HG03175 (cell line): ENCODE measurements around the gene ST3GAL3.

Source experiments
- ATAC-seq: cut with Tn5 transposase; IDR thresholded peaks from one replicate; pipeline ENCODE4 v1.9.1; 2021; ENCODE audit warnings: mild to moderate bottlenecking, moderate library complexity; ENCODE audit not compliant: unreplicated experiment

Gene ST3GAL3

DNA sequence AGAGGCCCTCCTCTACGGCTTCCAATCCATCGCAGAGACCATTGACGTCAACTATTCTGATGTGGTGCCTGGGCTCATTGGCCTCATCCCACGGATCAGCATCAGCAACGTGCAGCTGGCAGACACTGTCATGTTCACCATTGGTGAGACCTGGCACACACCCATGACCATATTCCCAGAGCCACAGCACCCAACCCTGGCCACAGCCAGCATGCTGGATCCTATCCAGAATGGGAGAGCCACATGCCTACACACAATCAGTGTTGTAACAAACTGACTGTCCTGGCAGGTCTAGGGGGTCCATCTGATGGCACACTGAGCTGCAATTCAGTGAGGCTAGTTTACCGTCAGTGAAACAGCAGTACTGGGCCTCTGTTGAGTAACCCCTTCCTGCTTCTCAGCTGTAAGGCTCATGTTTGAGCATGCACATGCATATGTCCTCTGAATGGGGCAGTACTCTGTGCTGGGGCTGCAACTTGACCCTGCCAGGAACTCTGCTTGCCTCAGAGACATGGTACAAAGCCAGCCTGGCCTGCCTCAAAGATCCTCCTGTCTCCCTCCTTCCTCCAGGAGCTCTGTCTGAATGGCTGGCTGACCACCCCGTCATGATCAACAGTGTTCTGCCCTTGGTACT is 250.2 kb downstream of the ST3GAL3 start:
- no peak for ATAC-seq

- ATAC-seq = no peak
These were observed 251.3 kb downstream of the ST3GAL3 start for GRCh38 chr1:43958351-43959255.

DNA sequence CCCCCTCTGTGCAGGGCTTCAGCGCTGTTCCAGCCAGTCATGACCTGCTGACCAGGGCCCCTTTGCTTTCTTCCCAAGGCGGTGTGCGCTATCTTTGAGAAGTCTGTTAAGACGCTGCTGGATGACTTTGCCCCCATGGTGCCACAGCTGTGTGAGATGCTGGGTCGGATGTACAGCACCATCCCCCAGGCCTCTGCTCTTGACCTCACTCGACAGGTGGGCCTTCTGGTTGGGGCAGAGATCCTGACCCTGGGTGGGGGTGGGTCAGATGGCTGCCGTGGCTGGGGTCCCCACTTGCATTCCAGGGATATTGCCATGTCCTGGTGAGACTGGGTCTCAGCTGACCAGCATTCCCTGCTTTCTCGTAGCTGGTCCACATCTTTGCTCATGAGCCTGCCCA is 253.5 kb downstream of the ST3GAL3 start:
- ATAC-seq = no peak

GRCh38 chr1:43961692-43962091 is 254.4 kb downstream of the ST3GAL3 start:
- no peak for ATAC-seq

DNA sequence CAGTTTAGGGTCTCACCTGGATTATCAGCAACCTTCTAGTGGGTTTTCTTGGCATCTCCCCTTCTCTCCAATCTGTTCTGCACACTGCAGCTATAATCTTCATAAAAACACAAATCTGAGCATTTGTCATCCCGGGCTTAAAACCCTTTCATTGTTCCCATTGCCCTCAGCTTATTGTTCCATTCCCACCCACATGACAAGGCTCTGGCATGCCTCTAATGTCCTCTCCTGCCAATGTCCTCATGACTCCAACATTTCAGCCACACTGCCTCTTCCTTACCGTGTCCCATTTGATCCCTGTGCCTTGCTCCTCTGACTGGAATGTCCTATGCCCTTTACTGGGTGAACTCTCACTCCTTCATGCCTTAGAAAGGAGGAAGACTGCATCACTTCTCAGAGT is 255.0 kb downstream of the ST3GAL3 start:
- ATAC-seq = no peak

DNA sequence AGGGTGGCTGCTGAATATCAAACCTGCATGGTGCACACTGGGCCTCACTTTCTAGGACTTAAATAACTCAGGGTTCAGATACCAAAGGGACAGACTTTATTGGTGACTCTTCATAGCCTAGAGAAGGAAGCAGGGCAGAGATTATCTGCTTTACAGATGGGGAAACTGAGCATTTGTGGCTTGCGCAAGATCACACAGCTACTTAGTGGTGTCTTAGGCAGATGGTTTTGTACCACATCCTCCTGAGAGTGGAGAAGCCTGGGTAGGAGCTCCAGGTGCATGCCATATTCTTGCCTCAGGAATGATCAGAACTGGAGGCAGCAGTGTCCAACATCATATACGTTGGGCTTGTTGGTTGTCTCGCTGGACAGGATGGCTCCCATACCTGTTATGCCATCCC is 255.7 kb downstream of the ST3GAL3 start:
- no peak for ATAC-seq

- ATAC-seq = no peak
These were observed 256.6 kb downstream of the ST3GAL3 start for GRCh38 chr1:43963890-43964289.

DNA sequence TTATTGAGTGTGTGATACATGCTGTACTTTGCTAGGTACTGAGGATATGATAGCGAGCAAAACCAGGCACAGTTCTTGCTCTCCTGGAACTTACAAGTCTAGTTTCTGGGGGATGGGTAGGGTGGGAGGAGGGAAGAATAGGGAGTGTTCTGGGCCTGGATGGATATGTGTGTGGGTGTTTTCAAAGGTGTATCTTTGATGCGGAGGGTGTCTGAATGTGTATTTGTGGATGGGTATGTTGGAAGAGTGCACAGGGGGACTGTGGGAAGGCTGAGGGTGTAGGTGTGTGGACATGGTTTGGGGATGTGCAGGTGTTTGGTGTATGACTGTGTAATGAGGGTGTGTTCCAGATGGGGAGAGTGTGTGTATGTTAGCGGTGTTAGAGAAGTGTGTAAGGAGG is 258.0 kb downstream of the ST3GAL3 start:
- no peak for ATAC-seq

GRCh38 chr1:43968348-43968948 is 261.1 kb downstream of the ST3GAL3 start:
- ATAC-seq = no peak

DNA sequence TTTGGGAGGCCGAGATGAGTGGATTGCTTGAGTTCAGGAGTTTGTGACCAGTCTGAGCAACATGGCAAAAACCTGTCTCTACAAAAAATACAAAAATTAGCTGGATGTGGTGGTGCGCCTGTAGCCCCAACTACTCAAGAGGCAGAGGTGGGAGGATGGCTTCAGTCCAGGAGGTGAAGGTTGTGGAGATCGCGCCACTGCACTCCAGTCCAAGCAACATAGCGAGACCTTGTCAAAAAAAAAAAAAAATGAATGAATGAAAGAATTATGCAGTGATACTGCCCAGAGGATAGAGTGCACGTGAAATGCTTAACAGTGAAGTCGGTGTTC is 262.0 kb downstream of the ST3GAL3 start:
- ATAC-seq = no peak

GRCh38 chr1:43969746-43970466 is 262.6 kb downstream of the ST3GAL3 start, which contains the start of gene DPH2:
DPH2 (plus strand) TSS chr1:43970010; CDS start chr1:43970176, 166 bp downstream.
- peak; percentile 81 for ATAC-seq

- ATAC-seq = no peak
These were observed 263.2 kb downstream of the ST3GAL3 start for GRCh38 chr1:43970502-43970901.

GRCh38 chr1:43970911-43971310 is 263.6 kb downstream of the ST3GAL3 start:
- no peak for ATAC-seq

GRCh38 chr1:43971336-43971980 is 264.1 kb downstream of the ST3GAL3 start:
- no peak for ATAC-seq

DNA sequence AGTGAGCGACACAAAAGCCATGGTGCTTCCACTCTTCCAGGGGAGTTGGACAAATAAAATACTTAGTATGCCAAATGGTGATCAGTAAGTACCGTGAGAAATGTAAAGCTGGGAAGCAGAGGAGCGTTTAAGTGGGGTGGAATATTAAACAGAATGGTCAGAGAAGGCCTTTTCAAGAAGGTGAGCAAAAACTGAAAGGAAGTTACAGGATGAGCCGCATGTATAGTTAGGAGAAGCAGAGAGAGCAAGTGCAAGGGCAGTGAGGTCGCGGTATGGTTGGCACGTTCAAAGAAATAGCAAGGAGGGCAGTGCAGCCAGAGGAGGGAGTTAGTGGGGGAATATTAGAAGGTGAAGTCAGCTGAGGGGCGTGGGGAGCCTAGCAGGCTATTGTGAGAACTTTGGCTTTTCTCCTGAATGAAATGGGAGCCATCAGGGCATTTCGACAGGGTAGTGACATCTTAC is 266.7 kb downstream of the ST3GAL3 start:
- no peak for ATAC-seq

GRCh38 chr1:43974443-43975248 is 267.3 kb downstream of the ST3GAL3 start, which contains the start of gene ATP6V0B:
ATP6V0B (plus strand) TSS chr1:43974960; CDS start chr1:43975041, 81 bp downstream.
- peak; percentile 68 for ATAC-seq

DNA sequence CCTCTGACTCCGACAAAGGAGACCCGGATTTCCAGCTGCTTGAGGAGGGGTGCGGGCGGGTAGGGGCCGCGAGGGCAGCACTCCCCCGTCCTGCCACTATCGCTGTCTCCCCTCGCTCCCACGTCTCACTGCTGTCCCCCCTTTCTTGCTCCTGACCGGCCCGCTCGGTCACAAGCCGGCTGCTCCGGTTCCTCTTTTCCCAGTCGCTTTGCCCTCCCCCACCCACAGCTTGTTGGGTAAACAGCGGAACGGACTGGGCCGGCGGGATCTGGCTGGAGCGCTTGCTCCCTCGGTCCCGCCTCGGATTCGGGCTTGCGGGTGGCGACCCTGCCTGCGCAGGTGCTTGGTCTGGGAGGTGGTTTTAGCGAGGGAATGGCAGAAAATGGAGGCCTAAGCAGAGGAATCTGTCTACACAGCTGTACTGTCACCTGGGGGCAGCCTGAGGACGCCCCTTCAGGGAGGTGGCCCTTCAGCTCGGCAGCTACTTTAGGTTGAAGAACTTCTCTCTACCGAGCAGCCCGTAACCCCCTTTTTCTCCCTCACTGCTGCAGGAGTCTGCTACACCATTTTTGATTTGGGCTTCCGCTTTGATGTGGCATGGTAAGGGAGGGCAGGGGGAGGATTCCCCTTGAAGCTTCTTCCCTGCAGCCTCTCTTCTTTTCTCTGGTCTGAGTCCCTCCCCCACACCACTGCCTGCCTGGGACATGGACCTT is 268.1 kb downstream of the ST3GAL3 start:
- no peak for ATAC-seq

GRCh38 chr1:43976045-43976444 is 268.7 kb downstream of the ST3GAL3 start:
- no peak for ATAC-seq

- no peak for ATAC-seq
These were observed 269.6 kb downstream of the ST3GAL3 start for GRCh38 chr1:43976890-43977289.
